ENCODE measurements around the gene TEPSIN. TPM values are rescaled to one million over a fixed set of nuclear protein-coding genes. Genes with fewer than 3 reads are reported as not detected.

Gene TEPSIN
- total RNA-seq, 1 donor from 2014 or later = 40.2 TPM

DNA sequence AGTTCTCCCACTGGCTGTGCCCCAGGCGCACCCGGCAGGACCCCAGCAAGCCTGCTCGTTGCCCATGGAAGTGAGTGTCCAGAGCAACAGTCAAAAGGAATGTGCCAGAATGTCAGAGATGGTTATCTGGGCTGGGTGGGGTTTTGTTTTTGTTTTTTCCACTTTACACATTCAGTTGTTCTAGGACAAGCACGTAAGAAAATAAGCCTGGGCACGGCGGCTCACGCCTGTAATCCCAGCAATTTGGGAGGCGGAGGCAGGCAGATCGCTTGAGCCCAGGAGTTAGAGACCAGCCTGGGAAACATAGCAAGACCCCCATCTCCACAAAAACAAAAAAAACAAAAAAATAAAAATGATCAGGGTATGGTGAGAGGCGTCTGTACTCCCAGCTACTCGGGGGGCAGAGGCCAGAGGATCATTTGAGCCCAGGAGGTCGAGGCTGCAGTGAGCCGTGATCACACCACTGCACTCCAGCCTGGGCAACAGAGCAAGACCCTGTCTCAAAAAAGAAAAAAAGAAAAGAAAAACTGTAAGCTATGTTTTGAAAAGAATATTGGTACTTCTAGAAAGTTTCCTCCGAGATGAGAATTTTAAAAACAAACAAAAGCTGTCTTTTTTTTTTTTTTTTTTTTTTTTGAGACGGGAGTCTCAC, 8.6 kb upstream of the TEPSIN start:
- ATAC-seq = no peak

DNA sequence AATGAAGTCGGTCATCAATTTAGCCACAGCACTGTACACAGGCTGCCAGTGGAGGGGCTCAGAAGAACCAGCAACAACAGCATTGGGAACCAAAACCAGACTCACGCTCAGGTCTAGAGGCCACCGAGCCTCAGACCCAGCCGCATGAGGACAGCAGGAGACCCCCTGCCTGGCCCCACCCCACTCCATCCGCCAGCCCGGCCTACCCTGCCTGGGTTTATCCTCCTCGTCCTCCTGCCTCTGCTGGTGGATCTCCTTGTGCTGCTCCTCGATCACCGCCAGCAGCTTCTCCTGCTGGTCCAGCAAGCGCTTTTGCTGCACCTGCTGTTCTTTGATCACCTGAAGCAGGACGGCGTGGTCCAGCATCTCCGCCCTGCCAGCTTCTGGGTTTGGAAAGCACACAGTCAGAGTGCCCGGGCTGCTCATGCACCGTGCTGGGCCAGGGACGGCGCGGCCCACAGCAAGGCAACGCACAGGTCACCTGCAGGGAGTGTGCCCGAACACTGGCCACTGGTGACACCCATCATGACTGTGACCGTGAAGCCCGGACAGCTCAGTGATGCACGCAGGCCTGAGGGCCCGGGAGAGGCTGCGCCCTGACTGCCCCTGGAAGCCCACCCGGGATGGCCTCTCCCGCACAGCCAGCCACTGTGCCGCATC, 8.0 kb upstream of the TEPSIN start:
- Histone ChIP-seq H3K36me3 (peaks cover 30% of the 10 kb centered on the region), H3K4me3 (no peak overlapping the region), H3K9me3 (no peaks in the 10 kb centered on the region), H3K27me3 (no peaks in the 10 kb centered on the region), H3K4me1 (no peaks in the 10 kb centered on the region), H3K27ac (no peak overlapping the region)
- ATAC-seq = no peak
- TF ChIP-seq, protein P1, sequence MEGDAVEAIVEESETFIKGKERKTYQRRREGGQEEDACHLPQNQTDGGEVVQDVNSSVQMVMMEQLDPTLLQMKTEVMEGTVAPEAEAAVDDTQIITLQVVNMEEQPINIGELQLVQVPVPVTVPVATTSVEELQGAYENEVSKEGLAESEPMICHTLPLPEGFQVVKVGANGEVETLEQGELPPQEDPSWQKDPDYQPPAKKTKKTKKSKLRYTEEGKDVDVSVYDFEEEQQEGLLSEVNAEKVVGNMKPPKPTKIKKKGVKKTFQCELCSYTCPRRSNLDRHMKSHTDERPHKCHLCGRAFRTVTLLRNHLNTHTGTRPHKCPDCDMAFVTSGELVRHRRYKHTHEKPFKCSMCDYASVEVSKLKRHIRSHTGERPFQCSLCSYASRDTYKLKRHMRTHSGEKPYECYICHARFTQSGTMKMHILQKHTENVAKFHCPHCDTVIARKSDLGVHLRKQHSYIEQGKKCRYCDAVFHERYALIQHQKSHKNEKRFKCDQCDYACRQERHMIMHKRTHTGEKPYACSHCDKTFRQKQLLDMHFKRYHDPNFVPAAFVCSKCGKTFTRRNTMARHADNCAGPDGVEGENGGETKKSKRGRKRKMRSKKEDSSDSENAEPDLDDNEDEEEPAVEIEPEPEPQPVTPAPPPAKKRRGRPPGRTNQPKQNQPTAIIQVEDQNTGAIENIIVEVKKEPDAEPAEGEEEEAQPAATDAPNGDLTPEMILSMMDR (IDR thresholded peaks at IDR 0.05) = no peak
- intact Hi-C loops (cut with DNase I) = no loop called here
- no peak for DNase-seq

More for the DNA sequence above, 8.6 kb upstream of the TEPSIN start:
- Histone ChIP-seq H3K4me1 (no peaks in the 10 kb centered on the region), H3K27ac (no peak overlapping the region), H3K27me3 (no peaks in the 10 kb centered on the region), H3K9me3 (no peaks in the 10 kb centered on the region), H3K36me3 (peaks cover 36% of the 10 kb centered on the region), H3K4me3 (no peak overlapping the region)
- TF ChIP-seq, protein P1 (IDR thresholded peaks at IDR 0.05) = no peak
- intact Hi-C loops (cut with DNase I) = no loop called here
- DNase-seq = no peak

DNA sequence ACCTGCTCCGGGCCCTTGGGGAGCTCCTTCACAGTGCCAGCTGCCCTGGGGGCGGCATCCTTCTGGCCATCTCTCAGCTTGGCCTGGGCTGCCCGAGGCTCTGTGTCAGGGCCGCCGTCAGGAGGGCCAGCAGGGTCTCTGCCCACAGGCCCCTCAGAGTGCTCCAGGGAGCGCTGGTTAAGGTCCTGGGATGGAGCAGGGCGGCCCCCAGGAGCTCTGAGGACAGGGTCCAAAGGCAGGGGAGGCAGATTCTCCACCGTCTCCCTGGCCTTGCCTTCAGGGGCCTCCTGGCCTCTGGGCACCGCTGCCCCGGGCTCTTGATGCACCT, 7.5 kb upstream of the TEPSIN start:
- H3K27me3 ChIP-seq = no peaks in the 10 kb centered on the region
- no peak overlapping the region for H3K4me3 ChIP-seq
- no peaks in the 10 kb centered on the region for H3K9me3 ChIP-seq
- H3K27ac ChIP-seq = no peak overlapping the region
- H3K4me1 ChIP-seq = no peaks in the 10 kb centered on the region
- TF ChIP-seq, protein P1 (IDR thresholded peaks at IDR 0.05) = no peak
- no peak for ATAC-seq
- no peak for DNase-seq
- H3K36me3 ChIP-seq = peaks cover 25% of the 10 kb centered on the region
- intact Hi-C loops (cut with DNase I) = no loop called here

DNA sequence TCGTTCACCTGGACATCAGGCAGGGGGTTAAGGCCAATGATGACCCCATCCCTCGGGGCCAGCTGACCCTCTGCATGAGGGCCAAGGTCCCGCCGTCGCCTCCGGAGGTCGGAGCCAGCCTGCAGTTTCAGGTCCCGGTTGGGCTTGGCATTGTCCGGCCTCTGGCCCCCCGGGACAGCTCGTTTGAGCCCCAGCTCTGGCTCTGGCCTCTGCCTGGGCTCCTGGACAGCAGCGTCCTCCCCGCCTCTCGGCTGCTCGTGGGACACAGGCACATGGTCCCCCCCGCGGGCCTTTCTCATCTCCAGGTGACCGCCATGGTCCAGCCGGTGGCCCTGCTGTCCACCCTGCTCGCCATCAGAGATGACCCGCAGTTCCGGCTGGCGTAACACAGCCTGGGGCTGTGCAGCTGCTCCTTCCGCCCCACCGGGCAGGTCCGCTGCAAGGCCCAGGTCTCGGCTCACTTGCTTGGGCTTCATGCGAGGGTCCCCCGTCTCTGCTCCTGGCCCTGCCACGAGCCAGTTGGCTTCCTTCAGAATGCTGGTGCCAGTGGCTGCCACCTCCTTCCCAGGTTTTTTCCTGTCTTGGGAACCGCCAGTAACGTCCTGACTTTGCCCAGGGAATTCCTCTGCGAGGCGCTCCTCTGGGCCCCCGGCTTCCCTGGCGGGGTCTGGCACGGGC, 6.9 kb upstream of the TEPSIN start:
- intact Hi-C loops (cut with DNase I) = no loop called here
- Histone ChIP-seq H3K36me3 (peaks cover 20% of the 10 kb centered on the region), H3K9me3 (no peaks in the 10 kb centered on the region), H3K4me1 (no peaks in the 10 kb centered on the region), H3K4me3 (no peak overlapping the region), H3K27me3 (no peaks in the 10 kb centered on the region), H3K27ac (no peak overlapping the region)
- ATAC-seq = no peak
- TF ChIP-seq, protein P1 (IDR thresholded peaks at IDR 0.05) = no peak
- DNase-seq = no peak

DNA sequence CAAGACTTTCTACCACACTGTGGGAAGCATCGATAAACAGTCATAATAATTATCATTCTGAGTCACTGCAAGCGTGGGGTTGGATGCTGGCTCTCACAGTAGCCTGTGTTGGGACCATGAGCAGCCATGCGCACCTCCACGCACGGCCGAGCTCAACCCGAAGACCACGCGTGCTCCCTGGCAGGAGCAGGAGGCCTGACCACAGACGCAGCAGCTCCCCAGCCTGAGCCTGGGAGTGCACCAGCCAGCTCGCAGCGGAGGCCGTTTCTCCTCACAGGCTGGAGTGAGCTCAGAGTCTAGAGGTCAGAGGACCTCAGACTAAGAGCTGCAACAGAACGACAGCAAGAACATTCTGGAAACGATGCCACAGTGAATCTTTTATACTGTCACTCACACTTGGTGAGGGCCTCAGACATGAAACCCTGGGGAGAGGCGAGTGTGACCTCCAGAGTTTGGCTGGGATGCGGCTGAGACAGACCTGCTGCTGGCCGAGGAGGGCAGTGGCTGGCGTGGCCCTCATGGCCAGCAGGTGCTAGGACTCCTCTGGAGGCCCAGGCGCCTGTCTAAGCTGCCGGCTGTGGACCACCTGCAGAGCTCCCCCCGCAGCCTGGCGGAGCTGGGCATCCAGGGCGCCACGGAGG, 6.3 kb upstream of the TEPSIN start:
- TF ChIP-seq, protein P1 (IDR thresholded peaks at IDR 0.05) = no peak
- no peak for DNase-seq
- H3K27me3 ChIP-seq = no peaks in the 10 kb centered on the region
- no peak for ATAC-seq
- peaks cover 13% of the 10 kb centered on the region for H3K36me3 ChIP-seq
- no peaks in the 10 kb centered on the region for H3K9me3 ChIP-seq
- H3K4me3 ChIP-seq = no peak overlapping the region
- no peak overlapping the region for H3K27ac ChIP-seq
- peaks cover 2% of the 10 kb centered on the region for H3K4me1 ChIP-seq
- intact Hi-C loops (cut with DNase I) = no loop called here
